NOMO-1 treated with DMSO at 0.1 percent for 48 hours (cell line): ENCODE results near the gene HDHD5.
"Not testable (repeated sequence)": the region's sequence is repeated elsewhere in the genome, so short reads cannot be mapped to it uniquely, and the experiment has no call there.

Source experiments
- DNase-seq: peaks from one replicate; lab custom pipeline; 2025; ENCODE audit not compliant: unreplicated experiment; lab: John Stamatoyannopoulos, UW

HDHD5 gene

DNA sequence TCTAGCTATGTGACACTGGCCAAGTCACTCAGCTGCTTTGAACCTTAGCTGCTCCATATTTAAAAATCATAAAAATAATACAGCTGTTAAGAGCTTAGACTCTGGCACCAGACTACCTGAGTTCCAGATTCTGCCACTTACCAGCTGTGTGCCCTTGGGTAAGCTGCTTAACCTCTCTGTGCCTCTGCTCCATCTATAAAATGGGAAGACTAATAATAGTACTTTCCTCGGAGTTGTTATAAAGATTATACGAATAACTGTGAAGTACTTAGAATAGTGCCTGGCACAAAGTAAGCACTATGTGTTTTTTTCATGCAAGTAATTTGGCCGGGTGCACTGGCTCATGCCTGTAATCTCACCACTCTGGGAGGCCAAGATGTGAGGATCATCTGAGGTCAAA is 1.4 kb downstream of the HDHD5 start:
- no peak for DNase-seq

- no peak for DNase-seq
Measured at GRCh38 chr22:17155941-17156340, 3.1 kb downstream of the HDHD5 start.

DNA sequence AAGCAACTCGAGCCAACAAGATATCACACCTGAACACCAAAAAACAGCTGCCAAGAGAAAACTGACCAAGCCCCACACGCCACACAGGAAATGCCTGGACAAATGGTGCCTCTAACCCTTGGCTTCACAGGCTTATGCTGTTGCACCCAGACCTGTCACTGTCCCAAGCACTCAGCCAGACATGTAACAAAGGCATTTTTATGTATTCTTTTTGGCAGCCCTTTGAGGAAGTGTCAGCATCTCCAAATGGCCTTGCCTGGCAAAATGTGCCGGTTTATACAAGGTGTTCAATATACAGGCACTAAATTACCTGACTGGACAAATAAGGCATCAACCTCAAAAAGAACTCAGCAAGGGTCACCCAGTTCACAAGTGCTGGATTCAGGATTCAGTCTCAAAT is 6.1 kb downstream of the HDHD5 start:
- no peak for DNase-seq

- DNase-seq = no peak
Measured at GRCh38 chr22:17152340-17152739, 6.7 kb downstream of the HDHD5 start.

- DNase-seq = no peak
Measured at GRCh38 chr22:17149076-17149815, 9.8 kb downstream of the HDHD5 start.

- DNase-seq = not testable (repeated sequence)
Measured at GRCh38 chr22:17147458-17147857, 11.6 kb downstream of the HDHD5 start.

- DNase-seq = no peak
Measured at GRCh38 chr22:17145021-17145680, 13.9 kb downstream of the HDHD5 start.

DNA sequence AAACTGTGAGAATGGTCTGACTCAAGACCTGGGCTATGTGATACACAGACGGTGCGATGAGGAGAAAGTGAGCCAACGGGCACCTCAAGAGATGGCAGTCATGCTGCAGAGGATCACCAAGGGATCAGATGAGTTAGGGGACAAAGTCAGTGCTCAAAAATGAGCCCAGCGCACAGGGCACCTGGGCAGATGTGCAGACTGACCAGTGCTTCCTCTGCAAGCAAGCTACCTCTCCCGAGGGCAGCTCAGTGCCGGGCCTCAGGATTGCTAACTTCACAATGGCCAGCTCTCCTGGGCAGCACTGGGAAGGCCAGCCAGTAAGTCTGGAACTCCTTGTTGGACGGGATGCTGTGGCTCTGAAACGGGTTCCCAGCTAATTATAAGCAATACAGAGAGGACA is 15.3 kb downstream of the HDHD5 start:
- DNase-seq = no peak

DNA sequence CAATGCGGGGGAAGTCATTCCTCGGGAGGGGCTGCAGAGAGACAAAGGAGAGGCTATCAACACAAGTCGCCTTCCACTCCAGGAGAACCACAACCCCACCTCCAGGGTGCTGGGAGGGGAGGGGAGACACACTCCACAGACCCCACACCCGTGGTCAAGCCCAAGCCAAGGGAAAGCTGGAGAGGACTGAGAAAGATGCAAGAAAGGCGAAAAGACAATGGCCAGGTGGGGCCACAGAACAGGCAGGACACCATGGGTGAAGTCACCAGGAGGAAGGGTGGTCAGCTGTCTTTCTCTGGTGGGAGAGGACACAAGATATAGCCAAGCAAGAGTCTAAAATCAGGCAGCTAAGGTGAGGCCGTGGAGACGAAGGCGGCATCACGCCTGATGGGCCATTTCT is 16.0 kb downstream of the HDHD5 start:
- DNase-seq = no peak

- no peak for DNase-seq
Measured at GRCh38 chr22:17140826-17141766, 18.0 kb downstream of the HDHD5 start.

DNA sequence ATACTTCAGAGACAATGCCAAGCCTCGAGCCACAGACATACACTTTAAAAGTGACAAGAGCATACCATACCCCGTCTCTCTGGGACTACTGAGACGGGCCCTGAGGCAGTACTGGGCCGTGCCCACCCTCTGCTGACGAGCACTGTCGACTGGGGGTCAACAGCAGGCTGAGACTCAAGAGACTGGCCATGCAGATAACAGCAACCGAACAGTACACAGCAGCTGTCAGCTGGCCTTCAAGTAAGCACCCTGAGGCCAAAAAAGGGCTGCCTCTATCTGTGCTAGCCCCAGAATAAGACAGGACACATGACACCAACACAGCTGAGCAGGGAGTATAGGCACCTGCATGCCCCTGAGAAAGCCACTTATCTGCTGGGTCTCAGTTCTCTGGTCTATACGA is 19.1 kb downstream of the HDHD5 start:
- no peak for DNase-seq

DNA sequence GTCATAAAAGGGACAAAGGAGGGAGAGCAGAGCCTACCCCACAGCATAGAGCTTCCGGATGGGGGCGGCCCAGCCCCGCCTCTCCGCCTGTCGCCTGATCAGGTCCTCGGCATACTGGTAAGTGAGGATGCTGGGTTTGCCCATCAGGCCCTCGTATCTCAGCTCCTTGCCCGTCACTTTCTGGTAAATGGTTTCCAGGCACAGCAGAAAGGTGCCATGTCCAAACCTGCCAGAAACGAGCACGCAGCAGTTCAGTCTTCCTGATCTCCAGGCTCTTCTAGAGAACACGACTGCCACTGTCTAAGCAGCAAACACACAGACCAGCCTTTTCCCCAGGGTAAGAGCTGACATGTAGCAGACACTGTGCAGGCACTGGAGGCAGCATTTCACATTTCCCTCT is 20.6 kb downstream of the HDHD5 start:
- DNase-seq = no peak

GRCh38 chr22:17137861-17138425 is 21.1 kb downstream of the HDHD5 start:
- DNase-seq = no peak

GRCh38 chr22:17137170-17137569 is 21.9 kb downstream of the HDHD5 start:
- DNase-seq = no peak

- no peak for DNase-seq
Measured at GRCh38 chr22:17135153-17135760, 23.8 kb downstream of the HDHD5 start.

GRCh38 chr22:17133137-17133536 is 25.9 kb downstream of the HDHD5 start:
- no peak for DNase-seq

DNA sequence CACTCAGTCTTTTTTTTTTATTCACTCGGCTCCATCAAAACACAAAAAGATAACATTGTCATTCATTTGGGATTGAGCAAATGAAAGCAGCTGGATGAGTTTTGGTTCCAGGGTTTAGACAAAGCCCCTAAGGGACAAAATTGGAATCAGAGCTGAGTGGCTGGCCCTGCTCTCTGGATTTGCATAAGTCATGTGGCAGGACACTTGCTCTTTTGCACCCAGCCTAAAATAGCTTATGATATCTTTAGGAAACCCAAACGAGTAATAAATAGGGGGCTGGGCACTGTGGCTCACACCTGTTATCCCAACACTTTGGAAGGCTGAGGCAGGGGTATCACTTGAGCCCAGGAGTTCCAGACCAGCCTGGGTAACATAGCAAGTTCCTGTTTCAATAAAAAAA is 27.0 kb downstream of the HDHD5 start:
- no peak for DNase-seq

- no peak for DNase-seq
Measured at GRCh38 chr22:17131686-17132085, 27.4 kb downstream of the HDHD5 start.

- no peak for DNase-seq
Measured at GRCh38 chr22:17130199-17130598, 28.9 kb downstream of the HDHD5 start.

DNA sequence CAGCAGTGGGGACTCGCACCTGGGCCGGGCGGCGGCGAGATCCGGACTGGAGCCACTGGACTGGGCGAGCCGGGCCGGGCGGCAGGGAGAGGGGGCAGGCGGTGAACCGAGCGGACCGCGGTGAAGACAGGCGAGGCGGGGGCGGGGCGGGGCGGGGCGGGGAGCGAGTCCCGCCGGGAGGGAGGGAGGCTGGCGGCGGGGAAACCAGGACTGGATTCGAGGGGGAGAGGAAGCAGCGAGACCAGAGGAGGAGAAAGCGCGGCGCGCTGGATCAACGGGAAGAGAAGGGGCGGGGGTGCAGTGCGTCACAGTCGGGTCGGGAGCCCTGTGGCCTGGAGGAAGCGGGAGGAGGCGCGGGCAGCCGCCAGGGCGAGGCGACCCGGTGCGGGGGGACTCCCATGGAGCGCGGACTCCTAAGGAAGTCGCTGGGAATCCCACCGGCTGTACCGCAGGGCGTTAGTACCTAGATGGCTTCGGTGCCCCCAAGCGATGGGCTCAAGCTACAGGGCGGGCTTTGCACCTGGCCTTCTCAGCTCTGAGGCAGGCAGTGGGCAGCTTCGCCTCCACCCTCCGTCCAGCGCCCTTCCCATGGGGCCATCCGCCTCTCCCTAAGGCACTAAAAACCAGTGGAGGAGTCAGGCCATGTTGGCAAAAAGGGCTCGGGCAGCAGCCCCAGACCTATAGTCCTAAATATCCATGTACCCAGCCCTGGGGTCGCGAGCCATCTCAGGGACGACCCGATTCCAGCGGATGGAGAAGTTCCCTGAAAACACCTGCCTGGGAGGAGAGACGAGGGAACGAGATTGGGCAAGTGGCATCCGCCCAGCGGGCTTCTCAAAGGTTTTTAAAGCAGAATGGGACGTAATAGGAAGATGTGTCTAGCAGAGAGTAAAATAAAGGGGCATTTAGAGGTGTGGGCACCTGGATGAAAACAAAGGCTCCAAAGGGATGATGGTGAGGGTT is 37.6 kb downstream of the HDHD5 start, which contains the start of gene TMEM121B:
Gene TMEM121B (minus strand): TSS at position 128 of the 963 bp plus-strand sequence. CDS start 233 bp downstream, outside the sequence.
- peak; percentile 62 for DNase-seq
